OCI-LY7 (cell line): ENCODE measurements around the gene CDC42BPA. TPM values are rescaled to one million over a fixed set of nuclear protein-coding genes. Genes with fewer than 3 reads are reported as not detected.

Source experiments
- BruUV-seq: library from RNA; stranded (reverse); fragments of 400-500 nt; replicated peaks from 2 replicates; lab custom pipeline; 2021; lab: Mats Ljungman, UMichigan
- CTCF ChIA-PET: fragments of 300-600 bp; sonication (Branson Sonifier 250); formaldehyde crosslinking; loops from one replicate; lab custom pipeline; 2022; ENCODE audit warnings: antibody characterized with exemption; ENCODE audit not compliant: unreplicated experiment; lab: Charles Lee
- POLR2A ChIA-PET: fragments of 300-600 bp; sonication (Branson Sonifier 250); formaldehyde crosslinking; loops from one replicate; lab custom pipeline; 2022; ENCODE audit warnings: antibody characterized with exemption; lab: Charles Lee
- DNase-seq: peaks from one replicate; pipeline ENCODE4 v3.0.0-alpha.2; 2015; ENCODE audit warnings: low spot score
- H2AFZ ChIP-seq: fragments of 200-600 bp; sonication (generic), shearing (Covaris generic); 2 replicates; pipeline ENCODE4 v1.6.1; 2014; ENCODE audit warnings: mild to moderate bottlenecking, antibody characterized with exemption, low read length, moderate library complexity
- H3K27ac ChIP-seq: fragments of 200-600 bp; sonication (generic); 2 replicates; pipeline ENCODE4 v1.5.1; 2014; ENCODE audit warnings: mixed run types, low read depth, mild to moderate bottlenecking, moderate library complexity, low read length, inconsistent platforms; ENCODE audit not compliant: poor library complexity, severe bottlenecking
- H3K36me3 ChIP-seq: fragments of 200-600 bp; sonication (generic); 2 replicates; pipeline ENCODE4 v1.6.1; 2014; ENCODE audit warnings: mild to moderate bottlenecking, antibody characterized with exemption, low read length, moderate library complexity, mixed read lengths; ENCODE audit not compliant: insufficient read depth
- H3K4me1 ChIP-seq: fragments of 200-600 bp; sonication (generic); 2 replicates; pipeline ENCODE4 v1.5.1; 2014; ENCODE audit warnings: mild to moderate bottlenecking, low read length; ENCODE audit not compliant: insufficient read depth, poor library complexity, severe bottlenecking
- H3K4me2 ChIP-seq: fragments of 200-600 bp; sonication (generic); 2 replicates; pipeline ENCODE4 v1.6.1; 2014; ENCODE audit warnings: mild to moderate bottlenecking, low read length
- H3K4me3 ChIP-seq: fragments of 200-600 bp; sonication (generic); 2 replicates; pipeline ENCODE4 v1.5.1; 2014; ENCODE audit warnings: mild to moderate bottlenecking, low read depth, low read length; ENCODE audit not compliant: poor library complexity, severe bottlenecking
- H3K79me2 ChIP-seq: fragments of 200-600 bp; sonication (generic); 2 replicates; pipeline ENCODE4 v1.6.1; 2016; ENCODE audit warnings: low read depth, mild to moderate bottlenecking, low read length, moderate library complexity, mixed read lengths; ENCODE audit not compliant: insufficient read depth
- H3K9me2 ChIP-seq: fragments of 200-600 bp; sonication (generic); 2 replicates; pipeline ENCODE4 v1.6.1; 2016; ENCODE audit warnings: mild to moderate bottlenecking, low read length, mixed read lengths; ENCODE audit not compliant: insufficient read depth
- H3K9me3 ChIP-seq: fragments of 200-600 bp; sonication (generic); 2 replicates; pipeline ENCODE4 v1.6.1; 2014; ENCODE audit warnings: mild to moderate bottlenecking, mixed run types, low read length, mixed read lengths
- H4K20me1 ChIP-seq: fragments of 200-600 bp; sonication (generic); 2 replicates; pipeline ENCODE4 v1.6.1; 2014; ENCODE audit warnings: mild to moderate bottlenecking, antibody characterized with exemption, low read length, moderate library complexity, mixed read lengths; ENCODE audit not compliant: insufficient read depth
- EZH2phosphoT487 ChIP-seq: fragments of 200-600 bp; sonication (generic); IDR thresholded peaks from 2 replicates; pipeline ENCODE4 v1.6.1; 2018; ENCODE audit warnings: low read depth, borderline replicate concordance, mild to moderate bottlenecking, mixed run types, antibody characterized with exemption, low read length, moderate library complexity, mixed read lengths
- intact Hi-C: fragments of 100-400 bp; cut with micrococcal nuclease; formaldehyde crosslinking; loops from one replicate; pipeline ENCODE4 v1.10.0; 2022; ENCODE audit not compliant: unreplicated experiment
- total RNA-seq, 2 experiments: library from RNA; depleted of rRNA in 1 of 2; stranded (reverse); fragments of >200 nt in 1 of 2; shearing (Covaris generic) in 1 of 2; gene quantifications; 2 replicates each; pipeline ENCODE4 v1.2.3, GENCODE V29; 2014 to 2022
- TF ChIP-seq, protein P1 (sequence below): fragments of 200-600 bp; sonication (generic); conservative IDR thresholded peaks from 2 replicates; pipeline ENCODE4 v1.5.1; 2014; ENCODE audit warnings: mild to moderate bottlenecking, antibody characterized with exemption, low read length, moderate library complexity, mixed read lengths

The CDC42BPA gene
- total RNA-seq, 2 experiments from 2014 or later = not detected

DNA sequence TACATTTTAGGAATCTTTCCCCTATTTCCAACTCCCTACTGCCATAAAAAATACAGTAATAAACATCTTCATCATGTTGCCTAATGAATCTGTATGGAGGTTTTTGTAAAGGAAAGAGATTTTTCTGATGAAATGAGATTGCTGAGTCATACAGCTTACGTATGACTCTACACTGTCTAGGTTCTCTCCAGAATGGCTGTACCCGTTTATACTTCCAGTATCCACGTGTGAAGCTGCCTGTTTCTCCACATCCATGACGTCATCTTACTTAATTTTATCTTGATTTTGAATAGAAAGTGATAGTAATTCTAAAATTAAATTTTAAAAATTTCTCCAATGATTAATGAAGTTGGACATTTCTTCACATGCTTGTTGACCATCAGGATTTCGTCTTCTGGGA is 274.5 kb downstream of the CDC42BPA start:
- ChIA-PET POLR2A (interaction anchor here (0.6 to 0.7 kb wide), 4 partner anchors 8 to 1498 kb away, joined by 3 to 4 read pairs (median 4); no protein-coding TSS in a partner anchor), CTCF (no interaction called here)
- H3K79me2 ChIP-seq = no peaks in the 10 kb centered on the region
- TF ChIP-seq, protein P1, sequence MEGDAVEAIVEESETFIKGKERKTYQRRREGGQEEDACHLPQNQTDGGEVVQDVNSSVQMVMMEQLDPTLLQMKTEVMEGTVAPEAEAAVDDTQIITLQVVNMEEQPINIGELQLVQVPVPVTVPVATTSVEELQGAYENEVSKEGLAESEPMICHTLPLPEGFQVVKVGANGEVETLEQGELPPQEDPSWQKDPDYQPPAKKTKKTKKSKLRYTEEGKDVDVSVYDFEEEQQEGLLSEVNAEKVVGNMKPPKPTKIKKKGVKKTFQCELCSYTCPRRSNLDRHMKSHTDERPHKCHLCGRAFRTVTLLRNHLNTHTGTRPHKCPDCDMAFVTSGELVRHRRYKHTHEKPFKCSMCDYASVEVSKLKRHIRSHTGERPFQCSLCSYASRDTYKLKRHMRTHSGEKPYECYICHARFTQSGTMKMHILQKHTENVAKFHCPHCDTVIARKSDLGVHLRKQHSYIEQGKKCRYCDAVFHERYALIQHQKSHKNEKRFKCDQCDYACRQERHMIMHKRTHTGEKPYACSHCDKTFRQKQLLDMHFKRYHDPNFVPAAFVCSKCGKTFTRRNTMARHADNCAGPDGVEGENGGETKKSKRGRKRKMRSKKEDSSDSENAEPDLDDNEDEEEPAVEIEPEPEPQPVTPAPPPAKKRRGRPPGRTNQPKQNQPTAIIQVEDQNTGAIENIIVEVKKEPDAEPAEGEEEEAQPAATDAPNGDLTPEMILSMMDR = no peak
- TF ChIP-seq EZH2phosphoT487 = no peak
- no peaks in the 10 kb centered on the region for H3K9me3 ChIP-seq
- DNase-seq = no peak
- H3K4me2 ChIP-seq = no peak overlapping the region
- H2AFZ ChIP-seq = no peak overlapping the region
- BruUV-seq = no TSS peak
- H3K9me2 ChIP-seq = no peaks in the 10 kb centered on the region
- no peaks in the 10 kb centered on the region for H4K20me1 ChIP-seq
- no peaks in the 10 kb centered on the region for H3K36me3 ChIP-seq
- no peak overlapping the region for H3K27ac ChIP-seq
- intact Hi-C loops = no loop called here
- no peak overlapping the region for H3K4me3 ChIP-seq
- H3K4me1 ChIP-seq = no peaks in the 10 kb centered on the region

GRCh38 chr1:227042292-227042691 is 276.0 kb downstream of the CDC42BPA start:
- no peaks in the 10 kb centered on the region for H3K9me3 ChIP-seq
- no peaks in the 10 kb centered on the region for H3K79me2 ChIP-seq
- no TSS peak for BruUV-seq
- H3K9me2 ChIP-seq = no peaks in the 10 kb centered on the region
- H3K27ac ChIP-seq = no peak overlapping the region
- no peak overlapping the region for H3K4me3 ChIP-seq
- no peak overlapping the region for H2AFZ ChIP-seq
- no peaks in the 10 kb centered on the region for H4K20me1 ChIP-seq
- POLR2A ChIA-PET = no interaction called here
- H3K4me1 ChIP-seq = no peaks in the 10 kb centered on the region
- TF ChIP-seq, protein P1 = no peak
- TF ChIP-seq EZH2phosphoT487 = no peak
- no peaks in the 10 kb centered on the region for H3K36me3 ChIP-seq
- CTCF ChIA-PET = no interaction called here
- intact Hi-C loops = no loop called here
- no peak for DNase-seq
- no peak overlapping the region for H3K4me2 ChIP-seq

GRCh38 chr1:227038401-227038800 is 279.9 kb downstream of the CDC42BPA start:
- H3K9me3 ChIP-seq = no peaks in the 10 kb centered on the region
- H2AFZ ChIP-seq = no peak overlapping the region
- POLR2A ChIA-PET = no interaction called here
- H3K79me2 ChIP-seq = no peaks in the 10 kb centered on the region
- no peak for DNase-seq
- no peaks in the 10 kb centered on the region for H3K9me2 ChIP-seq
- H3K27ac ChIP-seq = no peak overlapping the region
- intact Hi-C loops = no loop called here
- no TSS peak for BruUV-seq
- no peaks in the 10 kb centered on the region for H3K4me1 ChIP-seq
- CTCF ChIA-PET = no interaction called here
- H3K4me3 ChIP-seq = no peak overlapping the region
- no peak overlapping the region for H3K4me2 ChIP-seq
- H3K36me3 ChIP-seq = no peaks in the 10 kb centered on the region
- TF ChIP-seq, protein P1 = no peak
- no peak for TF ChIP-seq EZH2phosphoT487
- H4K20me1 ChIP-seq = no peaks in the 10 kb centered on the region
